Suppressor macrophage treated with lipopolysaccharide for 1 hour (primary cell): ENCODE results near the gene ALDH3B1.
A peak's percentile ranks its signal among the peaks of the same experiment; 100 is the strongest.
"Not testable (repeated sequence)": the region's sequence is repeated elsewhere in the genome, so short reads cannot be mapped to it uniquely, and the experiment has no call there.

Experiments
- DNase-seq, 3 donors: peaks; one replicate each; pipeline ENCODE4 v3.0.0-alpha.2; 2020 to 2022

Gene ALDH3B1, protein sequence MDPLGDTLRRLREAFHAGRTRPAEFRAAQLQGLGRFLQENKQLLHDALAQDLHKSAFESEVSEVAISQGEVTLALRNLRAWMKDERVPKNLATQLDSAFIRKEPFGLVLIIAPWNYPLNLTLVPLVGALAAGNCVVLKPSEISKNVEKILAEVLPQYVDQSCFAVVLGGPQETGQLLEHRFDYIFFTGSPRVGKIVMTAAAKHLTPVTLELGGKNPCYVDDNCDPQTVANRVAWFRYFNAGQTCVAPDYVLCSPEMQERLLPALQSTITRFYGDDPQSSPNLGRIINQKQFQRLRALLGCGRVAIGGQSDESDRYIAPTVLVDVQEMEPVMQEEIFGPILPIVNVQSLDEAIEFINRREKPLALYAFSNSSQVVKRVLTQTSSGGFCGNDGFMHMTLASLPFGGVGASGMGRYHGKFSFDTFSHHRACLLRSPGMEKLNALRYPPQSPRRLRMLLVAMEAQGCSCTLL

DNA sequence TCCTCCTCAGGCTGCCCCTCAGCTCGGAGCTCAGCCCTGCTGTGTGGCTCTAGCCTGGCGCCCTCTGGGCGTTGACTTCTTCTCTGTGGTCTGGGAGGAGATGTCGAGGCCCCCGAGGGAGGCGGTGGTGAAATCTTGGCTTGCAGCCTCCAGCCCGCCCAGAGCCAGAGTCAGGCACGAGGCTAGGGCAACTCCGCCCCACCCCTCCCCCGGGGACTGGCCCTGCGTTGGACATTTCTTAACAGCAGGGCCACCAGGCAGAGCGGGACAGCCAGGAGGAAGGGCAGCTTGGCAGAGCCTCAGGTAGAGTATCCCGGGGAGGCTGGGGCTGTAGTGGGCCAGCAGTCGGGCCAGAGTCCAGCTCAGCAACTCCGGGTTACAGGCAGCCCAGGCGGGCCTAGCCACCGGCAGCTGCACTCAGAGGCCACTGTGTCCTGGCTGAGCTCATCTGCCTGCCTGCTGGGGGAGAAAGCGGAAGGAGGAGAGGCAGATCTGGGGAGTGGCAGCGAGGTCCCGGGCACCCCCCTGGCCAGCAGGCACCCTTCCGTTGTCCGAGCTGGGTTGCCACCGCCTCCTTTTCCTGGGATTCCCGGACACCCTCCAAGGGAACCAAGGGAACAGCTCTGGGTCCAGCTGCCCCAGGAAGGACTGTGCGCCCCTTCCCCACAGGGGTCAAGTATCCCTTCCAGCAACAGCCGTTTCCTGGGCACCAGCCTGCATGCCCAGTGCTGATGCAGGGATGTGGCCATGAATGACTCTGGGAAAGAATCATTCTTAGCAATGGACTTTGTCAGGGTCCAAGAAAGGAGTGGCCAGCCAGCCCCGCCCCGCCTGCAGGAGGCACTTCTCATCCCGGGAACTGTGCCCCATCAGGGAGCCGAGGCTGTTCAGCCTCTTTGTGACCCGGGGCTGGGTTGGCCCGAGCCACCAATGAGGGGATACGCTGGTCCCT, at the start of gene ALDH3B1:
Gene ALDH3B1 (plus strand): TSS at position 238 of the 952 bp plus-strand sequence. CDS start 4,971 bp downstream, outside the sequence.
- peak; percentile 90 to 95 (median 92) for DNase-seq

DNA sequence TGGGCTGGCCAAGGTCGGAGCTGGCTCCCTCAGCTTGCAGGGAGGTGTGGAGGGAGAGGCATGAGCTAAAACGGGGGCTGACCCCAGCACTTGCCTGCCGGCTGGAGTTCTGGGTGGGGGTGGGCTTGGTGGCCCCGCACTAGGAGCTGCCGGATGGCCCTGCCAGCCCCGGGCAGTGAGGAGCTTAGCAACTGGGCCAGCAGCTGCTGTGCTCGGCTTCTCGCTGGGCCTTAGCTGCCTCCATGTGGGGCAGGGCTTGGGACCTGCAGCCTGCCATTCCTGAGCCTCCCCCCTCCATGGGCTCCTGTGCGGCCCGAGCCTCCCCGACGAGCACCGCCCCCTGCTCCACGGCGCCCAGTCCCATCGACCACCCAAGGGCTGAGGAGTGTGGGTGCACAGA, 46.9 kb upstream of the ALDH3B1 start:
- DNase-seq, result not testable (repeated sequence)

DNA sequence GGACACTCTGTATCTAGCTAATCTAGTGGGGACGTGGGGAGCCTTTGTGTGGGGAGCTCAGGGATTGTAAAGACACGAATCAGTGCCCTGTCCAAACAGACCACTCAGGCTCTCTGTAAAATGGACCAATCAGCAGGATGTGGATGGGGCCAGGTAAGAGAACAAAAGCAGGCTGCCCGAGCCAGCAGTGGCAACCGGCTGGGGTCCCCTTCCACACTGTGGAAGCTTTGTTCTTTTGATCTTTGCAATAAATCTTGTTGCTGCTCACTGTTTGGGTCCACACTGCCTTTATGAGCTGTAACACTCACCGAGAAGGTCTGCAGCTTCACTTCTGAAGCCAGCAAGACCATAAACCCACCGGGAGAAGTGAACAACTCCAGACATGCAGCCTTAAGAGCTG, 46.2 kb upstream of the ALDH3B1 start:
- DNase-seq, result not testable (repeated sequence)

DNA sequence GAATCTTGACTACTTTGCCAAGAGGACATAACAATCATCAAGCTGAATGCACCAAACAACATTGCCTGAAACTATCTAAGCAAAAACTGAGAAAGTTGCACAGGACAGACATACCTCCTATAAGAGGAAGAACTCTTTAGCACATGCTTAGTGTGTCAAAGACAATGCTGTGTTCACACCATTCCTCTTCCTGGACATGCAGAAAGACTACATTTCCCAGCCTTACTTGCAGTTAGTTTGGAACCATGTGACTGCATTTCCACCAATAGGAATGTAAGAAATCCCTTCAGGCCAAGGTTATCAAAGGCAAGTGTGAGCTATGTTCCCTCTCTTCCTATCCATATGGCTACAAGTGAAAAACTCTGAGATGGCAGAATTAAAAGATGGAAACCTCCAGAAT, 45.4 kb upstream of the ALDH3B1 start:
- not testable (repeated sequence) for DNase-seq

DNA sequence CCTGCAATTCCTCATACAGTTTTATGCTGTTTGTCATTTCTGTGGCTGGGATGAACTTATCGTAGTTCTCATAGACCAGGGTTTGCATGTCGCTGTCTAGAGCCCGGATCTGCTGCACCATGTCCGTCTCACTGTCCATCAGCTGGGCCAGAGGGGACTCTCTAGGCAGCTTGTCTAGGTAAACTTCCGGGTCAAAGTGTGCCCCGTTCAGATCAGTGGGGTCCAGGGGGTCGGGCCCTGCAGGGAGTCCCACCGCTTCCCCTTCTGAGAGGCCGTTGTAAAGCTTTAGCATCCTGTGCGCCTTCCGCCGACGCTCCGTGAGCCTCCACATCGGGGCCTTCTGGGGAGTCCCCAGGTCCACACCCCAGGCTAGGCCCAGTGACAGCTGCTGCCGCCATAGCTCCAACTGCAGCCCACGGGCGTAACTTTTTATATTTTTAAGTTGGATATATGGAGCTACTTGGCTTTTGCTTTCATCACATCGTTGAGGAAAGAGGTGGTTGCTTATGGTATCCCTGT, 44.2 kb upstream of the ALDH3B1 start:
- not testable (repeated sequence) for DNase-seq

DNA sequence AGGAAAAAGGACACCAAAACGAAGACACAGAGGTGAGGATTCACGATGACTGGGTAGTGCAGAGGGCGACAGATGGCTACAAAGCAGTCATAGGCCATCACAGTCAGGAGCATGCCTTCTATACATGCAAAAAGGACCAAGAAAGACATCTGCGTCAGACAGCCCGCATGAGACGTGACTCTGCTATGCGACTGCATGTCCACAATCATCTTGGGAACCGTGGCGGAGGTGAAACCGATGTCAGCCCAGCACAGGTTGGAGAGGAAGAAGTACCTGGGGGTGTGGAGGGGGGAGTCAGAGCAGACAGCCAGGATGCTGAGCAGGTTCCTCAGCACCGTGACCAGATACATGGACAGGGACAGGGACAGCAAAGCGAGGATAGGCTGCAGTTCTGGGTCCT, 35.4 kb upstream of the ALDH3B1 start:
- DNase-seq, result not testable (repeated sequence)

DNA sequence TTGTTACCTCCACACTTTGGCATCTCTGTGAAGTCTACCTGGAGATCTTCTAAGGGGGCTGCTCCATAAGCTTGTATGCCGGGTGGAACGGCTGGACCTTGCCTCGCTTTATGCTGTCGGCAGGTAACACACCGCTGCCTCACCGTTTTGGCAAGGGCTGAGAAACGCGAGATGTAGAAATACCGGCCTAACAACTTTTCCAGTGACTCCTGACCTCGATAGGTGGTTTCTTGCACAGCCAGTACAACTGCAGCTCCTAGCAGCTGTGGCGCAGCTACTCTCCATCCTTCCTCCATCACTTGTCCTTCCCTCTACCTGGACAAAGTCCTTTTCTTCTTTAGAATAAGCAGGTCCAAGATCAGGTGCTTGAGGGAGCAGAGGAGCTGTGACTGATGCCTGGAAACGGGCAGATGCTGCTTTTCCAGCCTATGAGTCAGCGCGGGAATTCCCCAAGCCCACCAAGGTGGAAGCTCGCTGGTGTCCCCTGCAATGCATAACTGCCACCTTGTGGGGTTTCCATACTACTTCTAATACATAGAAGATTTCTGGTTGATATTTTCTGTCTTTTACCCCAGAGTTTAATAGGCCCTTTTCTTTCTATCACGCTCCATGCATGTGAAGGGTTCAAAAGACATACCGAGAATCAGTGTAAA, 31.2 kb upstream of the ALDH3B1 start:
- not testable (repeated sequence) for DNase-seq

DNA sequence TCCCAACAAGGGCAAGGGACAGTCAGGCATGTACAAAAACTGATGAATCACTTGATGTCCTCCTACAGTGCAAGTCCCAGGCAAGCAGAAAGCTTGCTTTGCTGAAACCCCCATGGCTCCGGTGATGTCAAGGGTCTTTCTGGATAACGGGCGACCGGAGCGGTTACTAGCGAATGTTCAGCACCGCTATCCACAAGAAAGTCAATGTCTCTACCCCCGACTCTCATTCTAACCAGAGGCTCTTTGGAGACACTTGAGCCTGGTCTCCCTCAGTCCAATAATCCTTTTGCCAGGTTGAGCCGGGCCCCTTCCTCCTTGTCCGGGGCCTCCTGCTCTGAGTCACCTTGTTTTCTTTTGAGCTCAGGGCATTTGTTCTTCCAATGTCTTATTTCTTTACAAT, 28.9 kb upstream of the ALDH3B1 start:
- DNase-seq, result not testable (repeated sequence)

DNA sequence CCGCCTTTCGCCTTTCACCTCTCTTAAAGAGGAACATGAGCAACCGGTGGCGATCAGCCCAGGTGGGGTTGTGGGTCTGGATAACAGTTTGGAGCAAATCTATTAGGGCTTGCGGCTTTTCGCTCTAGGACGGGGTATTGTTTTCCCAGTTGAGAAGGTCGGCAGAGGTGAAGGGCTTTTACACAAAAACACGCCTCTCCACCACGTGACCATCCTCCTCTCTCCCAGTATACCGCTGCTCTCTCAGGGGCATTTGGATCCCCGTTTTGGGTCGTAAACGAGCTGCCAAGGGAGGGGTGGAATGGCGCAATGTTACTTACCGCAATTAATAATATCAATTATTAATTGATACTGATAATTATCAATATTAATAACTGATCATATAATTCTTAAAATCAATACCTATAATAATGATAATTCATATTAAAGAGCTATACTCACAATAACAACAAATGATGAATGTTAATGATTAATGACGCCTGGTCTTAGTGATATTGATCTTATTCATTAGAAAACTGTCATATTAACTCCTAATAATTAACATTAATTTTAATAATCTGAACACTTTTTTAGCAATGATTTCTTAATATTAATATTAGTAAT, 27.8 kb upstream of the ALDH3B1 start:
- DNase-seq, result not testable (repeated sequence)

DNA sequence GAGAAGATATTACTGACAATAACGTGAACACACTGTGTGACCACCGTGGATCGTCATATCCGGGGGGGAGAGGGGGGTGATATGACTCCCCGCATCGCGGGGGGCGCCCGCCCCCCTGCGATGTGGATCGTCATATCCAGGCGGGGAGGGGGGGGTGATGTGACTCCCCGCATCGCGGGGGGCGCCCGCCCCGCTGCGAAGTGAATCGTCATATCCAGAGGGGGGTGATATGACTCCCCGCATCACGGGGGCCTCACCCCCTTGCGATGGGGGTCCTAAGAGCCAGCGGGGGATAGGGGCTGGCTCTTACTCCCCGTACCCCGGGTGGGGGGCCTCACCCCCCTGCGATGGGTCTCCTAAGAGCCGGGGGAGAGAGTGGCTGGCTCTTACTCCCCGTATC, 26.2 kb upstream of the ALDH3B1 start:
- DNase-seq, result no peak

DNA sequence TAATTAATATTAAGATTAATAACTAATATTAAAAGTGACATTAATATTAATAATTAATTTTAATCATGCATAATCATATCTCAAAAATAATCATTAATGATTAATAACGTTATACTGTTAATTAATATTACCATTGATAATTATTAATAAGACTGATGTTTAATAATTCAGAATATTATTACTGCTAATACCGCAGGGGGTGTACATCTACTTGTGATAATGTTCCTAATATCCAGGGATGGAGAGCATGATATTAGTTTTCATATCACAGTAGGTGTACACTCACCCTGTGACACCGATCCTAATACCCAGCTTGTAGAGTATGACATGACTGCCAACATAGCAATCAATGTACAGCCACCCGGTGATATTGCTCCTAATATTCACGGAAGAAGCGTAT, 24.8 kb upstream of the ALDH3B1 start:
- not testable (repeated sequence) for DNase-seq

DNA sequence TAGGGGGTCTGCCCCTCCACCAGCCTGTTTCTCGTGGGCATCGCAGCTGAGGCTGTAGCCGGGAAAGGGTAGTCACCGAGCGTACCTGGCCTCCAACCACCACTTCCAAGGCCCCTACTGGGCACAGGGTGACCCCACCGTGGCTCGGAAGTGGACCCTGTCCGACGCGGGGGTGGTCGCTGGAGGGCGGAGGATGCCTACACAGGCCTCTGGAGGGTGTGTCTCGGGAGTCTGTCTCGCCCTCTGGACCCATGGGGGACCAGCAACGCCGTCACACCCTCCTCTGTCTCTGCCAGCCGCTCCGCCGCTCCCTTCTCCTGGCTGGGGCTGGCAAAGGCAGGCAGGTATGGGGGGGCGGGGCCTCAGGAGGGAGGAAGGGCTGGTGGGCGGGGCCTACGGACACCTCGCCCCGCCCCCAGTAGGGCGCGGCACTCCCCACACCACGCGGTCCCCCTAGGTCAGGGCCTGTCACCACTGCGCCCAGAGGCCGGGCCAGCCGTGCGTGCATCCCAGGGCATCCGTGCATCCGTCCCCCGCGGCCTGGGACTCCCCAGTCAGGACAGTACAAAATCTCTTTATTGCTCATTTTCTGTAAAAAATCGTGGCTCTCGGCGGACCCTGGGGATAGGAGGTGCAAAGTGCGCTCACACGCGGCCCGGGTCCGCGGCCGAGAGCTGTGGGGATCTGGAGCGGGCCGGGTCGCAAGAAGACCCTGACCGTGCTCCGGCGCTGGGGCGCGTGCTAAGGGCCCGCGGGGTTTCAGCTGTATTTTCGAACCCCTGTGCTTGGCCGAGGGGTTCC, 19.4 kb upstream of the ALDH3B1 start:
- DNase-seq, result peak in 2 of 3 donors; percentile 57 to 62

DNA sequence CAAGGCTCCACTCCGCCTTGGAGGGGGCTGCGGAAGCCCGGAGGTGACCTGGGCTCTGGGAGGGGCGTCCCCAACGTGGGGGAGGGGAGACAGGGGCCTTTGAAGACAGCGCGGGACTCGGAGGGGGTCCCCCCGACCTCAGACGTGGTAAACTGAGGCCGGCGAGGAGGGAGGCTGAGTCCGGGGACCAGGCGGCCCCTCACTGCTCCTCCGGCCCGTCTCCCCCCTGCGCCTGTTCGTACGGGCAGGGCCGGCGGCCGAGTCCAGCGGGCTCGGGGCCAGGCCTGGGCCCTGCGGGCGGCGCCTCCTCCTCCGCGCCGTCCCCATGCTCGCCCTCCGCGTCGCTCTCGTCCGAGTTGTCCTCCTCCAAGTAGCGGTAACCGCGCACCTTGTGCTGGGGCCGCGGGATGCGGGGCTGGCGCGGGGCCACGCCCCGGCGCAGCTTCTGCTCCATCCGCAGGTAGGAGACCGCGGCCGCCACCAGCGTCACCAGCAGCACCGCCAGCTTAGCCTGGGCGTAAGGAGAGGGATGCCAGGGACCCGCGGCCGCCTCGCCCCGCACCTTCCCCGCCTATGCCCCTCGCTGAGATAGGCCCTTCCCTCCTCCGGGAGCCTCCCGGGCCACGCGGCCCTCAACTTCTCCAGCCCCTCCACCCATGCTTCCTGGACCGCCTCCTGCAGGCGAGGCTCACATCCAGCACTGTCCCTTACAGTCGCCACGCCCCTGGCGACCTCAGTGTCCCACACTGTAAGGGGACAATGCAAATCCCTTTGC, 18.6 kb upstream of the ALDH3B1 start:
- not testable (repeated sequence) for DNase-seq

DNA sequence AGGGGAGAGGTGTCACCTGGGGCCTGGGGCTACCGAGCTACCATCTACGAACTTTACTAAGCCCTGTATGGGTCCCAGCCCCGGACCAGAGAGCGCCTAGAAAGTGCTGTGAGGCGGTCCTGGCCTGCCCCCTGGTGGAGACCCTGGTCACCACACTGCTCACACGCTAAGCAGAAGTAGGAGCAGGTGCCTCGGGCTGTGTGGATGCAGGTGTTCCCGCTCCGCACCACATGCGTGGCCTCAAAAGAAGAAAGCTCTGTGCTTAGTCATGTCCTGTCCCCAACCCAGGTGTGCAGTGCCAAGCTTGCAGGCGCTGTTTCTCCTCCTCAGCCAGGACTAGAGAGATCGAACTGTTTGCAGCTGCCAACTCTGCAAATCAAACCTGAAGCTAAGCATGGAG, 16.3 kb upstream of the ALDH3B1 start:
- DNase-seq, result not testable (repeated sequence)

DNA sequence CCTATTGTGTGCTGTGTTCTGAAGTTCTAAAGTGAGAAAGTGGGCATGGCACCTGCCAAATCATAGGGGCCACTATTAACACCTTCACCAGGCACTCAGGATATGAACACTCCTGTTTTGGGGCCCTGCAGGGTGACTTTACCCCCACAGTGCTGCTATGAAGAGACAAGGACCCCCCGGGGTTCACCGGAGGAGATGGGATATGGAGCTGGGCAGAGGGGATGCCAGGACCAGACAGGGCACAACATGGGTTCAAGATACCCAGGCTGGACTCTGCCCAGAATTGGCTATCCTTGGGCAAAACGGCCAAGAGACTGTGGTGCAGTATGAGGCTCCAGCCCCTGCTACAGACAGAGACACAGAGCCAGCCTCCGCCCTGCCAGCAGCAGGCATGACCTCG, 15.7 kb upstream of the ALDH3B1 start:
- not testable (repeated sequence) for DNase-seq

DNA sequence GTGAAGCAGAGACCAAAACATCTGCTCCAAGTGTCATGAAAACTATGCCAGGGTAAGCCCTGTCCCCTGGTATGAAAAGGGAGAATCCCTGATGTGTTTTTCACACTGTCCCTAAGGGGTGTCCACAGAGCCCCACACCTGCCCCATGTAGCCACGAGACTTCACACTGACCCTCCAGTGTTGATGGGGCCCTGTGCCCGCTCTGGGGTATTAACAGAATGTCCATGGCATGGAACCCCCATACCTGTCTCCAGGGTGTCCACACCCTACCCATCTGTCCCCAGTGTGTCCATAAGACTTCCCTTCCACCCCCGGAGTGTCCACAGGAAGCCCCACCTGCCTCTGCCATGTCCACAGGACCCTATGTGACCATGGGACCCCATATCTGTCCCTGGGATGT, 15.0 kb upstream of the ALDH3B1 start:
- not testable (repeated sequence) for DNase-seq

DNA sequence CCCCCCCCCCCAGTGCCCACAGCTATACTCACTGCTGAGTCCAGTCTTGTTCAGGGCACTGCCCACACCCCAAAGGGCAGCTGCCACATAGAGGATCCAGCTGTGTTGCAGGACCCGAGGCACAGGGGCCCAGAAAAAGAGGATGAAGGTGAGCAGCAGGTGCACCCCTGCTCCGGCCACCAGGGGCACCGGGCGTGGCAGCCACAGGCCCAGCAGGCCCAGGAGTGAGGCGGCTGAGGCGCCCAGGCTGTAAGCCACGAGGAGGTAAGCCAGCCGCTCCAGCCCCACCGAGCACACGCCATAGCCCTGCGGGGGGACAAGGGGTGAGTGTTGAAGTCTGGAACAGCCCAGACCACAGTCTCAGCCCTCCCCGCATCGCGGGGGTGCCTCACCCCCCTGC, 14.5 kb upstream of the ALDH3B1 start:
- DNase-seq, result not testable (repeated sequence)

DNA sequence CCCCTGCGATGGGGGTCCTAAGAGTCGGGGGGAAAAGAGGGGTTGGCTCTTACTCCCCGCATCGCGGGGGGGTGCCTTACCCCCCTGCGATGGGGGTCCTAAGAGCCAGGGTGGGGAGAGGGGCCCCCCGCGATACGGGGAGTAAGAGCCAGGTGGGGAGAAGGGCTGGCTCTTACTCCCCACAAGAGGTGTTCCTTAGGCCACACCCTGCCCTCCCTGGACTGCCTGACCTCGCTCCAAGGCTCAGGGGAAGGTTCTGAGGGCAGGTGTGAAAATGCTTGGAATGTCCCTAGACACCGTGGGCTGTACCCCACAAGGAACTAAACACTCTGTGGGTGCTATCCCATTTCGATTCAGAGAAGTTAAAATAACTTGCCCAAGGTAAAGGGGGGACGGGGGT, 14.1 kb upstream of the ALDH3B1 start:
- DNase-seq, result no peak

DNA sequence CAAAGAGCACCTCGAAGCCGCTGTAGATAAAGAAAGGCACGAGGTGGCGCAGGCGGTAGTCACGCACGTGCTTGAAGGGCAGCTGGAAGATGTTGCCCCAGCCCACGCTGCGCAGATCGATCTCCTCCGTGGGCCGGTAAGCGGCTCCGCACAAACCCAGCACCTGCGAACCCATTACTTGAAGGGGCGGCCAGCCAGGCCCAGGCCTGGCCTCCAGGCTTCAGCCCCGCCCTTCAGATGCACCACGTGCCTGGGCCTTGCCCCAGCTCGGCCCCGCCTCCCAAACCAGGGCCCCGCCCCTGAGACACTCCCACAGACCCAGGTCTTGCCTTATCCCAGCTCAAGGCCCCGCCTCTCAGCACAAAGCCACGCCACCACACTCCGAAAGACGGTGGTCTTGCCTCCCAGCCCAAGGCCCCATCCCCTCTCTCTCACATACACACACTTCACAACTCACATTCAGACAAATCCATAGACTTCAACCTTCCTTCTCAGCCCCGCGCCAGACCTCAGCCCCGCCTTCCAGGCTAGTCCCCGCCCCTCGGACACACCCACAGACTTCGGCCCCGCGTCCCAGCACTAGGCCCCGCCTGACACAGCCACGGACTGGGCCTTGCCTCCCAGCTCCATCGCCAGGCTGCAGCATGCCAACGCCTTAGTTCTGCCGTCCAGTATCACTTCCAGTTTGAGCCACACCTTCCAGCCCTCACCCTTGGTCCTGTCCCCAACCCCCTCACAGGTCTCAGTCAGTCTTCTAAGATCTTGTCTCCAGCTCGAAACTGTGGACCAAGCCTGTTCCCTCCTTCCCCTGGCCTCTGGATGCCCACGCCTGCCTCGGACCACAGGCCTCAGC, 13.3 kb upstream of the ALDH3B1 start:
- DNase-seq, result peak; percentile 82 to 92 (median 88)
